Upper lobe of left lung (tissue), 6 donors: Measurements from ENCODE around the gene ANKRD44. TPM values are rescaled to one million over a fixed set of nuclear protein-coding genes. Genes with fewer than 3 reads are reported as not detected.
A peak's percentile ranks its signal among the peaks of the same experiment; 100 is the strongest.

Experiments
- ATAC-seq, 2 donors: fragments of 200-7000 bp; cut with Tn5 transposase; one replicate each; pipeline ENCODE4 v1.9.1; 2022; ENCODE audit warnings: mild to moderate bottlenecking in 2 of 2, moderate library complexity in 2 of 2; ENCODE audit not compliant: low FRiP score in 2 of 2
- DNase-seq, 2 donors: peaks; one replicate each; pipeline ENCODE4 v3.0.0-alpha.2; 2019 to 2020
- H3K27ac ChIP-seq, 4 donors: fragments of 200-600 bp; sonication (generic); one replicate each; pipeline ENCODE4 v1.5.1; 2016 to 2019
- H3K27me3 ChIP-seq, 4 donors: fragments of 200-600 bp; sonication (generic); one replicate each; pipeline ENCODE4 v1.5.1; 2017 to 2019
- H3K36me3 ChIP-seq, 4 donors: fragments of 200-600 bp; sonication (generic); one replicate each; pipeline ENCODE4 v1.5.1; 2016 to 2019
- H3K4me1 ChIP-seq, 4 donors: fragments of 200-600 bp; sonication (generic); one replicate each; pipeline ENCODE4 v1.5.1; 2018 to 2019
- H3K4me3 ChIP-seq, 4 donors: fragments of 200-600 bp; sonication (generic); one replicate each; pipeline ENCODE4 v1.5.1; 2017 to 2019; ENCODE audit warnings: mild to moderate bottlenecking in 2 of 4, moderate library complexity in 1 of 4
- H3K9me3 ChIP-seq, 4 donors: fragments of 200-600 bp; sonication (generic); one replicate each; pipeline ENCODE4 v1.5.1; 2018 to 2019
- CTCF ChIP-seq, 6 experiments: fragments of 450-650 bp in 4 of 6; fragments of 200-600 bp in 2 of 6; sonication (generic) in 2 of 6; IDR thresholded peaks; one replicate each; pipeline ENCODE4 v1.5.1; 2016 to 2019; ENCODE audit warnings: antibody characterized with exemption in 6 of 6
- EP300 ChIP-seq, 4 donors: sonication (generic); formaldehyde crosslinking; IDR thresholded peaks; one replicate each; pipeline ENCODE4 v1.5.1; 2017; ENCODE audit warnings: antibody characterized with exemption in 4 of 4, control low read depth in 2 of 4
- POLR2A ChIP-seq, 4 donors: fragments of 450-650 bp; IDR thresholded peaks; one replicate each; pipeline ENCODE4 v1.5.1; 2016 to 2017; ENCODE audit warnings: antibody characterized with exemption in 4 of 4, mild to moderate bottlenecking in 2 of 4
- POLR2AphosphoS5 ChIP-seq, 2 donors: sonication (generic); formaldehyde crosslinking; IDR thresholded peaks; one replicate each; pipeline ENCODE4 v1.5.1; 2017; ENCODE audit warnings: antibody characterized with exemption in 2 of 2
- whole genome bisulfite sequencing, 2 donors: methylation state at CpG; one replicate each; pipeline ENCODE4 v1.1.5; 2017 to 2018; 5-methylcytosine and 5-hydroxymethylcytosine counted together
- total RNA-seq, 6 donors: library from RNA; depleted of rRNA in 4 of 6; stranded (reverse); fragments of >200 nt in 4 of 6; gene quantifications; one replicate each; pipeline versions ENCODE4 v1.1.0 to v1.2.1, GENCODE V29; 2016 to 2021
- donor health status: DM: no; HTN: no; CAD: no; lungs with moderate emphysema.
- donor health status: DM: no; HTN: yes; CAD: no; lungs with severe emphysema.

Gene ANKRD44
- total RNA-seq, 6 donors from 2014 or later: 41.0 to 91.1 (median 61.7) TPM

DNA sequence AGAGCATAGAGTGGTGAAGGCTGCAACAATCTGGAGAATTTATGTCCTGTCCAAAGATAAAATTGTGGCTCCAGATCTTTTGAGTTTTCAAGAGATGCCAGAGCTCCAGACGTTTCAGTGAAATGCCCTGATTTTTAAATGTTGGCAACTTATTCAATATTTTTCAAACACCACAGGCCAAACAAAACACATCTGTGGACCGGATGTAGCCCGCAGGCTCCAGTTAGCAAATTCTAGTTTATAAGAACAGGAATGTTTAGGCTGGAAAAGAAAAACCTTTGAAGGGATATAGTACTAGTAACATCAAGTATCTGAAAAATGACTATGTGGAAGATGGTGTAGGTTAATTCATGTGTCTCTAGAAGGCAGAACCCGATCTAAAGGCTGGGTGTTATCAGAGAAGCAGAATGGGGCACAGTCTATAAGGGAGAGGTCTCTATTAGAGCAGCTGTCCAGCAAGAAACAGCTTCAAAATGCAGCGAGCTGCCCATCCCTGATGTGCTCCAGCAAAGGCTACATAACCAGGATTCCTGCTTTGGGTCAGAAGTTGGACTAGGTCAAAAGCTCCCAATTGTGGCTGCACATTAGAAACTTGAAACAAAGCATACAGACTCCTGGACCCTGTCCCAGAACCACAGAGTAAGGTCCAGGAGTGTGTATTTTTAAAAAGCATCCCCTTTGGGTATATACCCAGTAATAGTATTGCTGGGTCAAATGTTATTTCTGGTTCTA lies 105.9 kb downstream of the ANKRD44 start:
- ATAC-seq (no peak), DNase-seq (no peak)
- Histone ChIP-seq H3K4me3 (no peak overlapping the region), H3K9me3 (no peaks in the 10 kb centered on the region), H3K27ac (peak overlapping the region; percentile 58 to 88 (median 77)), H3K4me1 (peaks cover 44 to 73% (median 58%) of the 10 kb centered on the region in 4 donors), H3K27me3 (no peaks in the 10 kb centered on the region), H3K36me3 (no peaks in the 10 kb centered on the region)
- no peak for TF ChIP-seq POLR2AphosphoS5 (IDR thresholded peaks at IDR 0.05)
- no peak for TF ChIP-seq POLR2A (IDR thresholded peaks at IDR 0.05)
- TF ChIP-seq CTCF (IDR thresholded peaks at IDR 0.05): no peak
- no peak for TF ChIP-seq EP300 (IDR thresholded peaks at IDR 0.05)
- 52 to 63% methylated on average over 5 of the region's 5 CpGs for WGBS, 2 donors

DNA sequence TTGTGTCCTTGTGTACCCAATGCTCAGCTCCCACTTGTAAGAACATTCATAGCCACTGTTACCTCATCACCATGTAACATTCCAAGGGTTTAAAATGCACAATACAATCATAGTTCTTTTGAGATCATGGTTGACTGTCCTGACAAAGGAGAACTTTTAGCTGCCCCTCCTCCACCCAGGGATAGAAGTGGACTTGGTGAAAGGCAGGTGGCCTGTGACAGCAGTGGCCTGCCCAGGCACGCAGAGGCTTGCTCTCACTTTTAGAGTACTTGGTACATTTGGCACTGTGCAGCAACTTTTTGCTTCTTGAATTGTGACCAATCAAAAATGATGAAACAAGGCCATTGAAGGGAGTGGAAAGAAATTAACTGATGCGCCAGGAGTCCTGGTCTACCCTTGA lies 108.7 kb downstream of the ANKRD44 start:
- Histone ChIP-seq H3K27me3 (no peaks in the 10 kb centered on the region), H3K4me1 (peaks cover 38 to 73% (median 51%) of the 10 kb centered on the region in 4 donors), H3K4me3 (no peak overlapping the region), H3K36me3 (no peaks in the 10 kb centered on the region), H3K27ac (peak overlapping the region in 1 of 4 donors; percentile 69), H3K9me3 (no peaks in the 10 kb centered on the region)
- no peak for ATAC-seq
- TF ChIP-seq POLR2A (IDR thresholded peaks at IDR 0.05): no peak
- no peak for TF ChIP-seq CTCF (IDR thresholded peaks at IDR 0.05)
- no peak for TF ChIP-seq EP300 (IDR thresholded peaks at IDR 0.05)
- TF ChIP-seq POLR2AphosphoS5 (IDR thresholded peaks at IDR 0.05): no peak
- no peak for DNase-seq
- 81 to 90% methylated on average over 2 of the region's 2 CpGs for WGBS, 2 donors

GRCh38 chr2:197200762-197201058 lies 109.9 kb downstream of the ANKRD44 start:
- Histone ChIP-seq H3K4me1 (peaks cover 42 to 77% (median 52%) of the 10 kb centered on the region in 4 donors), H3K27ac (peak overlapping the region in 3 of 4 donors; percentile 13 to 69 (median 50)), H3K9me3 (no peaks in the 10 kb centered on the region), H3K4me3 (no peak overlapping the region), H3K27me3 (no peaks in the 10 kb centered on the region), H3K36me3 (no peaks in the 10 kb centered on the region)
- TF ChIP-seq POLR2A (IDR thresholded peaks at IDR 0.05) (no peak), POLR2AphosphoS5 (IDR thresholded peaks at IDR 0.05) (no peak), CTCF (IDR thresholded peaks at IDR 0.05) (no peak), EP300 (IDR thresholded peaks at IDR 0.05) (no peak)
- 33 to 34% methylated on average over 1 of the region's 1 CpG for WGBS, 2 donors
- ATAC-seq: no peak
- DNase-seq: no peak

DNA sequence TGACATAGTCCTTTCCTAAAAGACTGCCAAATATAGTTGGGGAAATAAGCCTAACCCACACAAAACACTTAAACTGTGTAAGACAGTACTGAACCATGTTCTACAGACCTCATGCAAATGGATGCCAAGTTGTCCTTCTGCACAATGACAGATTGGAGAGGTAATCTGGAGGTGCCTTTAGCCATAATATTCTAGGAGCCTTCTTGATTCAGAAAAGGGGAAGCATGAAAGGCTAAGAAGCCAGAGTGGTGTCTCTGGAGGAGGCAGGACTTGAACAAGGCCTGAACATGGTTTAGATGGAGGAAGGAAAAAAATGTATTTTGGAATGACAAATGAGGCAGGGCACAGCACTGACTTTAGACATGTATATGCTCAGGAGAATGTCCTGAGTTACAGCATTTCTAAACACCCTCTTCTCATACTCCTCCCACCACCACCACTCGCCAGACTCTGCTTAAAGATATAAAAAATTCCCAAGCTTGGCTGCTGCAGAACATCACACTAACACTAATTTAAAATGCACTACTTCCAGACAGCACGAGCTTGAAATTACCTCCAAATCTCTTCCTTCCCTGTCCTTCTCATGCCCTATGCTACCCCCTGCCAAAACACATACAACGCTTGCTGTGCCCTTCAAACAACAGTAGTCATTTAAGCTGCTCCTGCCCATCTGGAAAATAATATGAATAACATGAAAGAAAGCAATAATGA lies 110.4 kb downstream of the ANKRD44 start:
- no peaks in the 10 kb centered on the region for H3K36me3 ChIP-seq
- H3K4me1 ChIP-seq: peaks cover 42 to 77% (median 54%) of the 10 kb centered on the region in 4 donors
- 45 to 47% methylated on average over 3 of the region's 3 CpGs for WGBS, 2 donors
- H3K27me3 ChIP-seq: no peaks in the 10 kb centered on the region
- no peak overlapping the region for H3K4me3 ChIP-seq
- TF ChIP-seq POLR2A (IDR thresholded peaks at IDR 0.05) (no peak), CTCF (IDR thresholded peaks at IDR 0.05) (no peak), POLR2AphosphoS5 (IDR thresholded peaks at IDR 0.05) (no peak), EP300 (IDR thresholded peaks at IDR 0.05) (no peak)
- ATAC-seq (no peak), DNase-seq (no peak)
- no peaks in the 10 kb centered on the region for H3K9me3 ChIP-seq
- H3K27ac ChIP-seq: peak overlapping the region; percentile 13 to 69 (median 48)
